ENCODE results near the gene C10orf90. TPM values are rescaled to one million over a fixed set of nuclear protein-coding genes. Genes with fewer than 3 reads are reported as not detected.

Gene C10orf90
- total RNA-seq, 1 experiment from 2014 or later: not detected

DNA sequence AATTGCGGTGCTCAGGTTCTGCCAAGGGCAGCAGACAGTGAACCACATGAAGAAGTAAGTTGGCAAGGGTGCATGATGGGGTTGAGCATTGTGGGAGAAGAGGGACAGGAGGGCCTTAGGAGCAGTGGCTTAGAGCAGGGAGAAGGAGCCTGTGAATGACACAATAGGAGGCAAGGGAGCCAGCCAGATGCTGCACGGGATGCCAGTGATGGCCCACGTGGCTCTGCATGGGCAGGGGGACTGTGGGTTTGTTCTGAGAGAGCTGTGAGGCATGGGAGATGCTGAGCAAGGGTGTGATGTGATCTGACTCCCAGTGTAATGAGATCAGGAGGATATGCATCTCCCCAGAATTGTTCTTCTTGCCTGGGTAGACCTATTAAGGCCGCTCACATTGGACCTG, 60.9 kb downstream of the C10orf90 start:
- Histone ChIP-seq H3K4me2 (ENCODE audit: insufficient read depth, insufficient read length, low read length) (no peak overlapping the region), H3K27me3 (ENCODE audit: insufficient read depth, low read length) (no peaks in the 10 kb centered on the region), H3K56ac (ENCODE audit: insufficient read length, low read depth, low read length) (no peak overlapping the region), H3K27ac (ENCODE audit: insufficient read length, low read depth, low read length) (no peak overlapping the region), H2BK5ac (ENCODE audit: insufficient read length, low read length) (no peak overlapping the region), H2BK20ac (ENCODE audit: low read depth, low read length, poor library complexity, severe bottlenecking) (no peak overlapping the region), H3K14ac (ENCODE audit: insufficient read depth, low read length) (no peak overlapping the region), H3K23ac (ENCODE audit: insufficient read length, low read depth, low read length) (no peak overlapping the region), H4K91ac (ENCODE audit: insufficient read length, low read depth, low read length) (no peak overlapping the region), H3K79me1 (ENCODE audit: insufficient read depth, low read depth, low read length, poor library complexity, severe bottlenecking) (no peaks in the 10 kb centered on the region), H3T11ph (ENCODE audit: low read length) (no peak overlapping the region), H4K5ac (ENCODE audit: insufficient read length, low read depth, low read length) (no peak overlapping the region), H3K9ac (ENCODE audit: extremely low read depth, insufficient read length, low read length) (no peak overlapping the region), H3K9me3 (ENCODE audit: control insufficient read depth, low read depth, low read length) (no peaks in the 10 kb centered on the region), H4K8ac (replicated peaks; ENCODE audit: insufficient read length, low read depth, low read length) (no peak overlapping the region), H3K23me2 (ENCODE audit: insufficient read length, low read depth, low read length, poor library complexity, severe bottlenecking) (no peaks in the 10 kb centered on the region), H3K79me2 (ENCODE audit: insufficient read depth, low read length) (no peaks in the 10 kb centered on the region), H3K4ac (ENCODE audit: low read depth, low read length) (no peak overlapping the region), H2AK5ac (ENCODE audit: insufficient read length, low read length) (no peak overlapping the region), H2BK15ac (ENCODE audit: low read depth, low read length) (no peak overlapping the region), H2BK12ac (ENCODE audit: insufficient read length, low read depth, low read length) (no peak overlapping the region), H3K4me1 (ENCODE audit: insufficient read depth, low read length) (no peaks in the 10 kb centered on the region), H3K18ac (ENCODE audit: insufficient read length, low read depth, low read length) (no peak overlapping the region), H2BK120ac (ENCODE audit: low read depth, low read length, poor library complexity, severe bottlenecking) (no peak overlapping the region), H4K20me1 (ENCODE audit: control insufficient read depth, insufficient read depth, insufficient read length) (no peaks in the 10 kb centered on the region), H2AFZ (ENCODE audit: low read length) (no peak overlapping the region)
- Mint-ChIP-seq H3K4me3 (no peak overlapping the region), H3K27ac (no peak overlapping the region), H3K27me3 (ENCODE audit: low read depth) (no peaks in the 10 kb centered on the region), H3K9me3 (no peaks in the 10 kb centered on the region), H3K4me1 (no peaks in the 10 kb centered on the region), H3K36me3 (ENCODE audit: insufficient read depth in 1 of 3, low read depth in 3 of 3) (no peaks in the 10 kb centered on the region)
- no CpG with 5 or more reads among the region's 4 CpGs for WGBS (ENCODE audit: extremely low coverage, insufficient read length, low lambda C conversion rate)
- TF ChIP-seq, protein P1, sequence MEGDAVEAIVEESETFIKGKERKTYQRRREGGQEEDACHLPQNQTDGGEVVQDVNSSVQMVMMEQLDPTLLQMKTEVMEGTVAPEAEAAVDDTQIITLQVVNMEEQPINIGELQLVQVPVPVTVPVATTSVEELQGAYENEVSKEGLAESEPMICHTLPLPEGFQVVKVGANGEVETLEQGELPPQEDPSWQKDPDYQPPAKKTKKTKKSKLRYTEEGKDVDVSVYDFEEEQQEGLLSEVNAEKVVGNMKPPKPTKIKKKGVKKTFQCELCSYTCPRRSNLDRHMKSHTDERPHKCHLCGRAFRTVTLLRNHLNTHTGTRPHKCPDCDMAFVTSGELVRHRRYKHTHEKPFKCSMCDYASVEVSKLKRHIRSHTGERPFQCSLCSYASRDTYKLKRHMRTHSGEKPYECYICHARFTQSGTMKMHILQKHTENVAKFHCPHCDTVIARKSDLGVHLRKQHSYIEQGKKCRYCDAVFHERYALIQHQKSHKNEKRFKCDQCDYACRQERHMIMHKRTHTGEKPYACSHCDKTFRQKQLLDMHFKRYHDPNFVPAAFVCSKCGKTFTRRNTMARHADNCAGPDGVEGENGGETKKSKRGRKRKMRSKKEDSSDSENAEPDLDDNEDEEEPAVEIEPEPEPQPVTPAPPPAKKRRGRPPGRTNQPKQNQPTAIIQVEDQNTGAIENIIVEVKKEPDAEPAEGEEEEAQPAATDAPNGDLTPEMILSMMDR (conservative IDR thresholded peaks at IDR 0.05): no peak
- no peak for DNase-seq

Measured in H9 (cell line).